Central memory CD4-positive, alpha-beta T cell (primary cell): Measurements from ENCODE around the gene DRP2.
"Not testable (repeated sequence)": the region's sequence is repeated elsewhere in the genome, so short reads cannot be mapped to it uniquely, and the experiment has no call there.

Source experiments
- DNase-seq: peaks from one replicate; pipeline ENCODE4 v3.0.0; 2022

The DRP2 gene

GRCh38 chrX:101252634-101253033 is 33.0 kb downstream of the DRP2 start:
- no peak for DNase-seq

DNA sequence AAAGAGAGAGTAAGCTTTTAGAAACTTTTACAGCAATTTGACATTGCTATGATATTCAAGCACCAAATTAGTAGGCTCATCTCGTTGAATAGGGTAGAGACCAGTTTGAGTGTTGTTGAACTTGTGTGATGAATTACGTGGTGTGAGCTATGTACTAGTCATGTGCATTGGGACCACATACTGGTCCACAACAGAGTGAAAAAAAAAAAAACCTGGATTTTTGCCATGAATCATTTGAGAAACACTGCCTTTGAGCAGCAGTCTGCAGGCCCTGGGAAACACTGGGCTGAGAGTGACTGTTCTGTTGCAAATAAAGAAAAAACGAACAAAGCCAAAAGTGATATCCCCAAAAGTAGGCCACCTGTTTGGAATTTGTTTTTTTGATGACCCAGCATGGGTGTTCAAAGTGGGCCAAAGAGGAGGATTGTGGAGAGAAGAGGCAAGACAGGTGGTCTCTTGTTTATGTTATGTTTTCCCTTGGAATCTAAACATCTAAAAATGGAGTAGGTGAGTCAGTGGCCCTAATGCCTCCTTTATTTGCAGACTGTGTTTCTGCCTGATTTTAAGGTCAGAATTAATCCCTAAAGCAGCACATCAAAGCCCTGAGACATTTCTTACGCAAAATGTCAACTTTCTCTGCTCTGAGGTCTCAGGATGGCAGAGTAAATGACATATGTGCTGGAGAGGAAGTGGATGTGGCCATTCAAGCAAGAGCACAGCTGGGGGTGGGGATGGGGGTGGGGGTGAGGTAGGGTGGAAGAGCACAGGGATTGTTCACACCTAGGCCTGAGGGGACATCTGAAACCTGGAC is 38.1 kb downstream of the DRP2 start:
- DNase-seq = no peak

DNA sequence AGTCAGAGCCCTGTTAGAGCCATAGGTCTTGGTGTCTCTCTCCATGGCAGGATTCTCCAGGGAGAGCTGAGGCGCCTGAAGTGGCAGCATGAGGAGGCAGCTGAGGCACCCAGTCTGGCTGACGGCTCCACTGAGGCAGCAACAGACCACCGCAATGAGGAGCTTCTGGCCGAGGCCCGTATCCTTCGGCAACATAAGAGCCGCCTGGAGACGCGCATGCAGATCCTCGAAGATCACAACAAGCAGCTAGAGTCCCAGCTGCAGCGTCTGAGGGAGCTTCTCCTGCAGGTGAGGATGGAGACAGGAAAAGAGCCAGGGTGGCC is 38.6 kb downstream of the DRP2 start:
- no peak for DNase-seq

- DNase-seq = no peak
These were observed 40.8 kb downstream of the DRP2 start for GRCh38 chrX:101260435-101260834.

DNA sequence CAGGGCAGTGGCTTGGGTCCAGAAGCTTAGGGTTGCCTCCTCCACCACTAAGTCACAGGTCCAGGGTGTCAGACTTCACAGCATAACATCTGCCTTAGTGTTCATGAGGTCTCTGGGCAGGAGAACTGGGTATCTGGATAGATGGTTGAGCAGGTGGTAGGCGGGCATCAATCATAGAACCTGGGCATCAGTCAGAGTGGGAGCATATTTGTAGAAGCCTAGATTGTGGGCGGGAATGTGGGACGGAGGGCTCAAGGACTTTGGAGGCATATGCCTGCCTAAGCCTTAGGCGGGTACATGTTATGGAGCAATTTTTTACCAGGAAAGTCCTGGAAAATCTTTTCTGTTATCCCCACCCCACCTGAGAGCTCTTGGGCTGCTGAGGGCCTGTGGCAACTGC is 43.0 kb downstream of the DRP2 start:
- DNase-seq = no peak

DNA sequence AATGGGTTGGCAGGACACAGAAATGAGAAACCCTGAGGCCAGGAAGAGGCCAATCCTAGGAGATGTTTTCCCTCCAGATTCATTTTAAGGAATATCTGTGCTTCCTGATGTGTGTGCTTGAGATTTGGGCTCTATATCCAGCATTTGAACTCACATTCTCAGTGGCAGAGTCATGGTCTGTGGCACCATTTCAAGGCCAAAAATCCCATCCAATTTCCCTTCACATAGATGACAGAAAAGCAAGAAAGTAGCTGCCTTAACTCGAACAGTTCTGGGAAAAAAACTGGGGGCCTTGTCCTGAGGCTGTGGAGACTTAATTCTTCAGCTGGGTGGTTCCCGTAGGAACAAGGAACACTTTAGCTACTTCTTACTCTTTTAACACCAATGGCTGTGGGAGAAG is 44.2 kb downstream of the DRP2 start:
- DNase-seq = no peak

GRCh38 chrX:101265869-101266428 is 46.4 kb downstream of the DRP2 start:
- no peak for DNase-seq

GRCh38 chrX:101274198-101274597 is 54.6 kb downstream of the DRP2 start:
- DNase-seq = no peak

GRCh38 chrX:101276238-101276637 is 56.7 kb downstream of the DRP2 start:
- DNase-seq = no peak

GRCh38 chrX:101287402-101287801 is 67.8 kb downstream of the DRP2 start:
- DNase-seq = no peak

DNA sequence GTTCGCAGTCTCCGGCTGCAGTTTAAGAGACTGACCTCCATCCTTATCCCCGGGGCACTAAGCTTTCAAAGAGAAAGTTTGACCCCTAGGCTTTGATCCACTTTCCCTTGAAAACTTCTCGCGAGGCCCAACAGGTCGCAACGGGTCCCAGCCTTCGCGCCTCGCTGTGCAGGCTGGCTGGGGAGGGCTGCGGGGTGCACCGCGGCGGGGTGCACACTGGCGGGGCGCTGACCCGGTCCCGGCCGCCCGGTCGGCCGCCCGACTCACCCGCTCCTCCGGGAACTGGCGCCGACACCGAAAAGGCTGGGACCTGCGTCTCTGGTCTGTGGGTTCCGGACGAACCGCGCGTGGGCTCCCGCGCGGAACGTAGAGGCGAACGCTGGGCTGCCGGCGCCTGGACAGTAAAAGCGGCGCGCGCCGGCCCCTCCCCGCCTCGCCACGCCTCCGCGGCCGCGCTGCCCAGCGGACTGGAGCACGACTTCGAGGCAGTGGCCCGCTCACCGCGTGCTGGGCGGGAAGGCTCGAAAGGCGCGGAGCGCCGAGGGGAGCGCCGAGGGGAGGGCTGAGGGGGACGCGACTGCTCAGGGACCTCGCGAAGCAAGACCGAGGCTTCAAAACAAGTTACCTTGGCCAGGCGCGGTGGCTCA is 71.5 kb downstream of the DRP2 start, which contains the start of gene TAF7L:
Gene TAF7L (minus strand): TSS at position 378 of the 647 bp plus-strand sequence. CDS start 3,791 bp downstream, outside the sequence.
- DNase-seq = no peak

DNA sequence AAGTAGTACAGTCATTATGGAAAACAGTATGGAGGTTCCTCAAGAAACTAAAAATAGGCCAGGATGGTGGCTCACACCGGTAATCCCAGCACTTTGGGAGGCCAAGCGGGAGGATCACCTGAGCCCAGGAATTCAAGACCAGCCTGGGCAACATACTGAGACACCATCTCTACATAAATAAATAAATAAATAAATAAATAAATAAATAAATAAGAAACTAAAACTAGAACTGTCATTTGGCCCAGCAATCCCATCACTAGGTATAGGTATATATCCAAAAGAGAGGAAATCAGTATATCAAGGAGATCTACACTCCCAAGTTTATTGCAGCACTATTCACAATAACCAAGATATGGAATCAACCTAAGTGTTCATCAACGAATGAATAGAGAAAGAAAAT is 76.0 kb downstream of the DRP2 start:
- not testable (repeated sequence) for DNase-seq

DNA sequence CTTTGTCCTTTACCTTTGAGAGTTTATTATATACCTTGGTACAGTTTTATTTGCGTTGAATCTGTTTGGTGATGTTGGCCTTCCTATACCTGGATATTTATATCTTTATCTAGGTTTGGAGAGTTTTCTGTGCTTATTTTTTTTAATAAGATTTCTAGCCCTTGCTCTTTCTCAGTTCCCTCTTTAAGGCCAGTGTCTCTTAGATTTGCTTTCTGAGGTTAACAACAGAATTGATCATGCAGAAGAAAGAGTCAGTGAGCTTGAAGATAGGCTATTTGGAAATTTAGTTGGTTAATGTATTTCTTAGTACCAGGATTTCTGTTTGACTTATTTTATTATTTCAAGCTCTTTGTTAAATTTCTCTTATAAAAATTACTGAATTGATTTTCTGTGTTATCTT is 84.2 kb downstream of the DRP2 start:
- DNase-seq = no peak
